Measurements from ENCODE around the gene DNASE1L1.

DNASE1L1 gene

GRCh38 chrX:154380153-154380552 is 28.9 kb downstream of the DNASE1L1 start:
- ChIA-PET CTCF (interaction anchor here (0.5 kb wide), 1 partner anchor 447 kb away, joined by 3 read pairs; no protein-coding TSS in a partner anchor), POLR2A (interaction anchor here (0.9 to 1.5 kb wide), 2 partner anchors 9 kb away, joined by 3 to 12 read pairs; no protein-coding TSS in a partner anchor)
- H3K4me3 ChIP-seq (ENCODE audit: low read depth, low read length), result peak overlapping the region; percentile 71
- DNase-seq (ENCODE audit: low read depth, low spot score), result no peak
- TF ChIP-seq, protein P1, sequence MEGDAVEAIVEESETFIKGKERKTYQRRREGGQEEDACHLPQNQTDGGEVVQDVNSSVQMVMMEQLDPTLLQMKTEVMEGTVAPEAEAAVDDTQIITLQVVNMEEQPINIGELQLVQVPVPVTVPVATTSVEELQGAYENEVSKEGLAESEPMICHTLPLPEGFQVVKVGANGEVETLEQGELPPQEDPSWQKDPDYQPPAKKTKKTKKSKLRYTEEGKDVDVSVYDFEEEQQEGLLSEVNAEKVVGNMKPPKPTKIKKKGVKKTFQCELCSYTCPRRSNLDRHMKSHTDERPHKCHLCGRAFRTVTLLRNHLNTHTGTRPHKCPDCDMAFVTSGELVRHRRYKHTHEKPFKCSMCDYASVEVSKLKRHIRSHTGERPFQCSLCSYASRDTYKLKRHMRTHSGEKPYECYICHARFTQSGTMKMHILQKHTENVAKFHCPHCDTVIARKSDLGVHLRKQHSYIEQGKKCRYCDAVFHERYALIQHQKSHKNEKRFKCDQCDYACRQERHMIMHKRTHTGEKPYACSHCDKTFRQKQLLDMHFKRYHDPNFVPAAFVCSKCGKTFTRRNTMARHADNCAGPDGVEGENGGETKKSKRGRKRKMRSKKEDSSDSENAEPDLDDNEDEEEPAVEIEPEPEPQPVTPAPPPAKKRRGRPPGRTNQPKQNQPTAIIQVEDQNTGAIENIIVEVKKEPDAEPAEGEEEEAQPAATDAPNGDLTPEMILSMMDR (IDR thresholded peaks at IDR 0.05; ENCODE audit: insufficient read depth, low read length, missing control alignments), result no peak

DNA sequence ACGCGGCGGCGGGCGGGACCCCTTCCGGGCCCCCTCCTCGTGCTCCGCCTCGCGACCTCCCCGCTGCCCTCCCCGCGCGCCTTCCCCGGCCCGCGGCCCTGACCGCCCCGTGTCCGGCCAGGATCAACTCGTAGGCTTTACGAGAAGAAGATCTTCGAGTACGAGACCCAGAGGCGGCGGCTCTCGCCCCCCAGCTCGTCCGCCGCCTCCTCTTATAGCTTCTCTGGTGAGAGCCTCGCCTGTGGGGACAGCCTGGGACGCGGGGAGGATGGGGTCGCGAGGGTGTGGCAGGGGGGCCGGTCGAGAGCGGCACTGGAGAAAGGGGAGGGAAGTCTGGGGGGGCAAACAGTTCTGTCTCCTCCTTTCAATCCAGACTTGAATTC is 29.5 kb downstream of the DNASE1L1 start:
- CTCF ChIA-PET, result no interaction called here
- no peak for DNase-seq (ENCODE audit: low read depth, low spot score)

GRCh38 chrX:154378799-154379568 is 30.1 kb downstream of the DNASE1L1 start, which contains the start of gene EMD:
Gene EMD (plus strand): TSS chrX:154379295. CDS start chrX:154379485, 190 bp downstream.
- peak; percentile 82 for DNase-seq (ENCODE audit: low read depth, low spot score)
- peak within 1 kb of the TSS; percentile 71 for H3K4me3 ChIP-seq (ENCODE audit: low read depth, low read length)
- ChIA-PET CTCF (no interaction called here), POLR2A (interaction anchor here (1.0 to 1.5 kb wide), 2 partner anchors 8 to 30 kb away, joined by 4 to 12 read pairs; no protein-coding TSS in a partner anchor)
- TF ChIP-seq, protein P1 (IDR thresholded peaks at IDR 0.05; ENCODE audit: insufficient read depth, low read length, missing control alignments), result no peak

More for the DNA sequence above, 29.5 kb downstream of the DNASE1L1 start:
- H3K4me3 ChIP-seq (ENCODE audit: low read depth, low read length), result peak overlapping the region; percentile 71
- POLR2A ChIA-PET, result interaction anchor here (1.0 to 1.5 kb wide), 2 partner anchors 9 to 30 kb away, joined by 4 to 12 read pairs; no protein-coding TSS in a partner anchor
- TF ChIP-seq, protein P1 (IDR thresholded peaks at IDR 0.05; ENCODE audit: insufficient read depth, low read length, missing control alignments), result no peak

DNA sequence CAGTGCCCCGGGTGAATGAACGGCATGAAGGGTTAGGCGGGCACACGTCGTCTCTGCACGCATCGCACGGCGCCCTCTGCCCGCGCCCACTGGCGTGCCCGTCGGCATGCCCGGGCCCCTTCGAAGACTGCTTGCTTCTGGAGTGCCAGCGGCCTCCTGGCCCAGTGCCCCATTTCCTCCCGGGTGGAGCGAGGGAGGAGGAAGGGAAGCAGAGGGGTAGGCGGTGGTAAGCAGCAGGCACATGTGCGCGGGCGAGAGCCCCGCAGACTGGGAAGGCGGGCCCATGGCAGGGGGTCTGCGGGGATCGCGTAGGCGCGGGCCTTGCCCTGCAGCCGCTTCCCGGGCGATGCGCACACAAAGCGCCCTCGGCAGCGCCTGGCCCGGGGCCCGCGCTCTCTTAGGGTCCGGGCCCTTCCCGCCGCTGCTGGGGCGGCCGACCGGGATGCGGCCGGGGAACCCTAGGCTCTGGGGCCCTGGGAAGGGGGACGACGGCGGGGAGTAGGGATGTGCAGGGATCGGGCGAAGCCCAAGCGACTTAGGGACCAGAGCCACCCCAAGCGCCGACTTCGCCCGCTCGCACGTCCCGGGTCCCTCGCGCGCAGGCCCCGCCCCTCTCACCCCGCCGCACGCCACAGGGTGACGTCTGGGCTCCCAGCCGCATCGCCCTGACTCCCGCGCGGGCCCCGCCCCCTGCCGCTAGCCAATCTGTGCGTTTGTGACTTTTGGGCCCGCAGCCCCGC is 30.8 kb downstream of the DNASE1L1 start:
- TF ChIP-seq, protein P1 (IDR thresholded peaks at IDR 0.05; ENCODE audit: insufficient read depth, low read length, missing control alignments), result no peak
- peak overlapping the region; percentile 52 for H3K4me3 ChIP-seq (ENCODE audit: low read depth, low read length)
- POLR2A ChIA-PET, result interaction anchor here (1.0 to 1.5 kb wide), 2 partner anchors 7 to 29 kb away, joined by 4 to 12 read pairs; no protein-coding TSS in a partner anchor
- CTCF ChIA-PET, result no interaction called here
- no peak for DNase-seq (ENCODE audit: low read depth, low spot score)

DNA sequence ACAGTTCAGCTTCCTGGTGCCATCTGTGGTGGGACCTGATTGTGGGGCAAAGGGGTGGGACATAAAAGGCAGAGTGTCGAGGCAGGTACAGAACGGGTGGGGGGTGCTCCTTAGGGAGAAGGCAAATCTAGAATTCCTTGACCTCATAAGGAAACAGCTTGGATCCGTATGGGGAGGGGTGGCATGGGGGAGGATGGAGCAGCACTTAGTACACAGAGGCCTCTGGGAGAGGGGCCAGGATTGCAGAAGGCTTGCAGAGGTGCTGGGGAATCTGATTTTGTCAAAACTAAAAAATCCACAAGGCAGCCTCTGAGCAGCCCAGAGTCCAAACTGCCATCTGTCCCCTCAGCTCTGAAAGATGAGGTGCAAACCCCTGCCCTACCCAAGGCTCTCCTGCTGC is 32.3 kb downstream of the DNASE1L1 start:
- POLR2A ChIA-PET, result no interaction called here
- TF ChIP-seq, protein P1 (IDR thresholded peaks at IDR 0.05; ENCODE audit: insufficient read depth, low read length, missing control alignments), result no peak
- CTCF ChIA-PET, result no interaction called here

DNA sequence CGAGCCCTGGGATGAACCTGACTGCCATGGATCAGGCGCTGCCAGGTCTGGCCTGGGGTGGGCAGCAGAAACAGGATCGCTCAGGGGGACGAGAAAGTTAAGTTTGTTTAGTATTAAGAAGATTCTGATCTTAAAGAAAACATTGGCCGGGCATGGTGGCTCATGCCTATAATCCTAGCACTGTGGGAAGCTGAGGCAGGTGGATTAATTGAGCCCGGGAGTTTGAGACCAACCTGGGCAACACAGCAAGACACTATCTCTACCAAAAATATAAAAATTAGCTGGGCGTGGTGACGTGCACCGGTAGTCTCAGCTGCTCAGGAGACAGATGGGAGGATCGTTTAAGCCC is 33.9 kb downstream of the DNASE1L1 start:
- TF ChIP-seq, protein P1 (IDR thresholded peaks at IDR 0.05; ENCODE audit: insufficient read depth, low read length, missing control alignments), result no peak
- peak overlapping the region; percentile 56 for H3K4me3 ChIP-seq (ENCODE audit: low read depth, low read length)
- CTCF ChIA-PET, result interaction anchor here (1.7 to 3.1 kb wide), 4 partner anchors 9 to 52 kb away, joined by 4 to 17 read pairs (median 10); partner anchors contain the start of gene RPL10
- no peak for DNase-seq (ENCODE audit: low read depth, low spot score)
- POLR2A ChIA-PET, result interaction anchor here (1.1 kb wide), 1 partner anchor 8 kb away, joined by 5 read pairs; no protein-coding TSS in a partner anchor

More for the DNA sequence above, 32.3 kb downstream of the DNASE1L1 start:
- no peak overlapping the region for H3K4me3 ChIP-seq (ENCODE audit: low read depth, low read length)
- no peak for DNase-seq (ENCODE audit: low read depth, low spot score)

Data from AG04449 (cell line).